Renal cortex interstitium (tissue), 11 donors: ENCODE results near the gene VSIG8. TPM values are rescaled to one million over a fixed set of nuclear protein-coding genes. Genes with fewer than 3 reads are reported as not detected.

Source experiments
- DNase-seq, 11 donors: peaks; one replicate each; pipeline ENCODE4 v3.0.0-alpha.2; 2013; ENCODE audit warnings: low read depth in 9 of 11, low spot score in 4 of 11; ENCODE audit errors: extremely low read depth in 1 of 11
- polyA plus RNA-seq, 3 donors: library from polyadenylated mRNA; unstranded; fragments of 120-200 nt; gene quantifications; one replicate each; pipeline ENCODE4 v1.2.1, GENCODE V29; 2013; ENCODE audit not compliant: insufficient read length in 3 of 3

Gene VSIG8
- polyA plus RNA-seq, 3 donors, result 0.30 to 1.2 (median 0.32) TPM

GRCh38 chr1:159890390-159890789 lies 27.9 kb upstream of the VSIG8 start:
- DNase-seq, result no peak

GRCh38 chr1:159889821-159890252 lies 27.4 kb upstream of the VSIG8 start:
- DNase-seq, result peak in 1 of 11 donors; percentile 38

- no peak for DNase-seq
These were observed 26.7 kb upstream of the VSIG8 start for GRCh38 chr1:159889202-159889601.

- DNase-seq, result no peak
These were observed 21.8 kb upstream of the VSIG8 start for GRCh38 chr1:159884296-159884695.

GRCh38 chr1:159883134-159883533 lies 20.7 kb upstream of the VSIG8 start:
- DNase-seq, result no peak

- no peak for DNase-seq
These were observed 20.0 kb upstream of the VSIG8 start for GRCh38 chr1:159882527-159882862.

GRCh38 chr1:159881622-159882526 lies 19.4 kb upstream of the VSIG8 start:
- peak in 9 of 11 donors; percentile 45 to 77 (median 56) for DNase-seq

- no peak for DNase-seq
These were observed 18.0 kb upstream of the VSIG8 start for GRCh38 chr1:159880430-159880829.

GRCh38 chr1:159879977-159880376 lies 17.5 kb upstream of the VSIG8 start:
- no peak for DNase-seq

- DNase-seq, result no peak
These were observed 16.7 kb upstream of the VSIG8 start for GRCh38 chr1:159879136-159879535.

- DNase-seq, result no peak
These were observed 15.4 kb upstream of the VSIG8 start for GRCh38 chr1:159877695-159878444.

- DNase-seq, result no peak
These were observed 11.2 kb upstream of the VSIG8 start for GRCh38 chr1:159873530-159874143.

- peak in 1 of 11 donors; percentile 16 for DNase-seq
These were observed 10.4 kb upstream of the VSIG8 start for GRCh38 chr1:159872891-159873290.

GRCh38 chr1:159870704-159871103 lies 8.2 kb upstream of the VSIG8 start:
- no peak for DNase-seq

GRCh38 chr1:159869607-159870006 lies 7.2 kb upstream of the VSIG8 start:
- DNase-seq, result no peak

GRCh38 chr1:159869173-159869572 lies 6.7 kb upstream of the VSIG8 start:
- no peak for DNase-seq

GRCh38 chr1:159868766-159869165 lies 6.3 kb upstream of the VSIG8 start:
- DNase-seq, result no peak

GRCh38 chr1:159867664-159868026 lies 5.2 kb upstream of the VSIG8 start:
- DNase-seq, result peak in 10 of 11 donors; percentile 37 to 80 (median 66)

GRCh38 chr1:159866905-159867663 lies 4.6 kb upstream of the VSIG8 start:
- DNase-seq, result no peak
